Choroid plexus epithelial cell (primary cell): Measurements from ENCODE around the gene SLC30A7.
A peak's percentile ranks its signal among the peaks of the same experiment; 100 is the strongest.
"Not testable (repeated sequence)": the region's sequence is repeated elsewhere in the genome, so short reads cannot be mapped to it uniquely, and the experiment has no call there.

ENCODE experiments used
- DNase-seq: peaks from one replicate; pipeline ENCODE4 v3.0.0-alpha.2; 2010; ENCODE audit warnings: low read depth
- H3K4me3 ChIP-seq: 2 replicates; pipeline ENCODE4 v1.5.1; 2011; ENCODE audit warnings: low read depth, mild to moderate bottlenecking, control low read depth, low read length, moderate library complexity
- TF ChIP-seq, protein P1 (sequence below): conservative IDR thresholded peaks from 2 replicates; pipeline ENCODE4 v1.5.1; 2011; ENCODE audit warnings: low read depth, mild to moderate bottlenecking, control low read depth, inconsistent platforms, low read length, moderate library complexity

Gene SLC30A7

DNA sequence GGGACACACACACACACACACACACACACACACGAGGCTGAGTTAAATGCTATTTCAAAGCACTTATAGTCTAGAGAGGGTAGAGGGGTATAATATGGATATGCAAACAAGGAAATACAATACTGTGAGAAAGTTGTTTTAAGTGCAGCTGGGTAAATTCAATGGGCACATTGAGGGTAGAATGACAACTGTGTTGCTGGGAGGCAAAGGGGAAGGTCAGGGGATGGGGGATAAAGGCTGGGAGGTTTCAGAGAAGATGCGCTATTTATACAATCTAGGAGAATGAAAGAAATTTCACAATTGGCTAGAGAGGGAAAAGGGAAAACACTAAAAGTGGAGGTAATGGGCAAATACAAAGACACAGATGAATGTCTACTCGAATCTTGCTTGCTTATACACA, 20.7 kb upstream of the SLC30A7 start:
- TF ChIP-seq, protein P1, sequence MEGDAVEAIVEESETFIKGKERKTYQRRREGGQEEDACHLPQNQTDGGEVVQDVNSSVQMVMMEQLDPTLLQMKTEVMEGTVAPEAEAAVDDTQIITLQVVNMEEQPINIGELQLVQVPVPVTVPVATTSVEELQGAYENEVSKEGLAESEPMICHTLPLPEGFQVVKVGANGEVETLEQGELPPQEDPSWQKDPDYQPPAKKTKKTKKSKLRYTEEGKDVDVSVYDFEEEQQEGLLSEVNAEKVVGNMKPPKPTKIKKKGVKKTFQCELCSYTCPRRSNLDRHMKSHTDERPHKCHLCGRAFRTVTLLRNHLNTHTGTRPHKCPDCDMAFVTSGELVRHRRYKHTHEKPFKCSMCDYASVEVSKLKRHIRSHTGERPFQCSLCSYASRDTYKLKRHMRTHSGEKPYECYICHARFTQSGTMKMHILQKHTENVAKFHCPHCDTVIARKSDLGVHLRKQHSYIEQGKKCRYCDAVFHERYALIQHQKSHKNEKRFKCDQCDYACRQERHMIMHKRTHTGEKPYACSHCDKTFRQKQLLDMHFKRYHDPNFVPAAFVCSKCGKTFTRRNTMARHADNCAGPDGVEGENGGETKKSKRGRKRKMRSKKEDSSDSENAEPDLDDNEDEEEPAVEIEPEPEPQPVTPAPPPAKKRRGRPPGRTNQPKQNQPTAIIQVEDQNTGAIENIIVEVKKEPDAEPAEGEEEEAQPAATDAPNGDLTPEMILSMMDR, result no peak
- no peak overlapping the region for H3K4me3 ChIP-seq
- DNase-seq, result no peak

DNA sequence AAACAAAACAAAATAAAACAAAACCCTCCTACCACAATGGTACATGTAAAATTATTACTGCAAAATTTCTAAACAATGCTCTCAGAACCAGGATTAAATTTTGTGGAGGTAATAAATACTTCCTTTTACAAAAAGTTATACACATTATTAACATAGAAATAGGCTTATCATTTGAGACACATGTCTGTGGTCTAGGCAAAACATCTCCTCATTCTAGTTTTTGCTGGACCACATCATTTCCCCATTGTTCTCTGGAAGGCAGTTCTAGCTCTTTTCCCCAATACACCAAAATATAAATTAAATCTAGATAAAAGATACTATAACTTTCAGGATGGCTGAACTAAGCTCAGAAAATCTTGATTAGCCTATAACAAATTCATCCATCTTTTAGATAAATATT, 19.6 kb upstream of the SLC30A7 start:
- no peak overlapping the region for H3K4me3 ChIP-seq
- no peak for DNase-seq
- TF ChIP-seq, protein P1, result no peak

DNA sequence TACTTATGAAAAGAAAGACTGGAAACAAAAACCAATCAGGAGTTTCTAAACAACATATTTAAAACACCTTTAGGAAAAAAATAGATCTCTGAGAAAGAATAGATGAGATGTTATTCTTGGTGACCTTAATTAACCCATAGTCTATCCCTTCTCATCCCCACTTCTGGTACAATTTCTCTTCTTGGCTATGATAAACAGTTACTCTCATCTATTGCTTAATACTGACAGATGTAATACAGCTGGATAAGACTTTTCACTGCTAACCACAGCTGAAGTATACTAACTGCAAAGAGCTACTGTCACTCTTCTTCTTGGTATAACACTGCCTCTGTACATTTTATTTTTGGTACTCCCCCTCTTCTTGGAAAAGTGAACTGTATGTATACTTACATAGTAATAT, 16.5 kb upstream of the SLC30A7 start:
- TF ChIP-seq, protein P1, result no peak
- DNase-seq, result no peak
- H3K4me3 ChIP-seq, result no peak overlapping the region

DNA sequence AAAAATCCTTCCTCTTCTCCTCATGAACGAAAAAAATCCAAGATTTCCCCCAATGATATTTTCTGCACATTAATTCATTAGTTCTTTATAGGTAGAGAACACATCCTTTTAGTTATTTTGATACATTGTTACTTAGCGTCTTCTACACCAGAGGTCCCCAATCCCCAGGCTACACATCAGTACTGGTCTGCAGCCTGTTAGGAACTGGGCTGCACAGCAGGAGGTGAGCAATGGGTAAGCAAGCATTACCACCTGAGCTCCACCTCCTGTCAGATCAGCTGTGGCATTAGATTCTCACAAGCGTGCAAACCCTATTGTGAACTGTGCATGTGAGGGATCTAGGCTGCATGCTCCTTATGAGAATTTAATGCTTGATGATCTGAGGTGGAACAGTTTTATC, 14.2 kb upstream of the SLC30A7 start:
- no peak overlapping the region for H3K4me3 ChIP-seq
- TF ChIP-seq, protein P1, result no peak
- no peak for DNase-seq

DNA sequence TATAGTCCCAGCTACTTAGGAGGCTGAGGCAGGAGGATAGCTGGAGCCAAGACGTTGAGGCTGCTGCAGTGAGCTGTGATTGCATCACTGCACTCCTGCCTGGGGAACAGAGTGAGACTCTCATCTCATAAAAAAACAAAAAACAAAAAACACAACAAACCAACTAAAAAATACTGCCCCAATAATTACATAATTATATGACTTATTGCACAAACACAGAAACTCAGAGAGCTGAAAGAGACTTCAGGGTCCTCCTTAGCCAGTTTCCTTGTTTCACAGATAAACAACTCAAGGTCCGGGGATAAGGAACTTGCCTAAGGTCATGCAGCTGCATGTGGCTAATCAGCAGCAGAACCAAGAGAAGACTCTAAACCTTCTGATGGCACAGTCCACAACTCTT, 13.2 kb upstream of the SLC30A7 start:
- no peak overlapping the region for H3K4me3 ChIP-seq
- TF ChIP-seq, protein P1, result no peak
- peak; percentile 28 for DNase-seq

DNA sequence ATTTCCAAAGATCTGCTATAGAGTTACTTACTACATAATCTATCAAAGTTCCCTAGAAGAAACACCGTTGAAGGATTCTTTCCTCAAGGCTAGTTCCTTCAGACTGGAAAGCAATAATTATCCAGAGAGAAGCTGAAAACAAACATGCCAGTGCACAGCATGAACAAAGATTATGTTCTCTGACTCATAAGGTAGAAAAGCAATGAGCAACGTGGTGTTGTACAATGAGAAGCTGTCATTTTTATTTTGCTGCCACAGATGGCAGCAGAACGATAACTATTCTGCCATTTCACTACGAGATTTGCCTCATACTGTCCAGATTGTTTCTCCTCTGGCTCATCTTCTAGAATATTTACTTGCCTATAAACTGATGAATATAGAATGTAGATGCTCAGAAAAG, 11.9 kb upstream of the SLC30A7 start:
- TF ChIP-seq, protein P1, result peak; percentile 30
- peak; percentile 85 for DNase-seq
- no peak overlapping the region for H3K4me3 ChIP-seq

DNA sequence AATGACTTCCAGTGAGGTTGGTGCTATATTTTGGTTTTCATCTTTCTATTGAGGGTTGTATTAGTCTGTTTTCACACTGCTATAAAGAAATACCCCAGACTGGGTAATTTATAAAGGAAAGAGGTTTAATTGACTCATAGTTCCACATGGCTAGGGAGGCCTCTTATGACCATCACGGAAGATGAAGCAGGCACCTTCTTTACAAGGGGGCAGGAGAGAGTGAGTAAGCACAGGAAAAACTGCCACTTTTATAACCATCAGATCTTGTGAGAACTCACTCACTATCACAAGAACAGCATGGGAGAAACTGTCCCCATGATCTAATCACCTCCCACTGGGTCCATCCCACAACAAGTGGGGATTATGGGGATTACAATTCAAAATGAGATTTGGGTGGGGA, 6.9 kb upstream of the SLC30A7 start:
- not testable (repeated sequence) for H3K4me3 ChIP-seq, DNase-seq

DNA sequence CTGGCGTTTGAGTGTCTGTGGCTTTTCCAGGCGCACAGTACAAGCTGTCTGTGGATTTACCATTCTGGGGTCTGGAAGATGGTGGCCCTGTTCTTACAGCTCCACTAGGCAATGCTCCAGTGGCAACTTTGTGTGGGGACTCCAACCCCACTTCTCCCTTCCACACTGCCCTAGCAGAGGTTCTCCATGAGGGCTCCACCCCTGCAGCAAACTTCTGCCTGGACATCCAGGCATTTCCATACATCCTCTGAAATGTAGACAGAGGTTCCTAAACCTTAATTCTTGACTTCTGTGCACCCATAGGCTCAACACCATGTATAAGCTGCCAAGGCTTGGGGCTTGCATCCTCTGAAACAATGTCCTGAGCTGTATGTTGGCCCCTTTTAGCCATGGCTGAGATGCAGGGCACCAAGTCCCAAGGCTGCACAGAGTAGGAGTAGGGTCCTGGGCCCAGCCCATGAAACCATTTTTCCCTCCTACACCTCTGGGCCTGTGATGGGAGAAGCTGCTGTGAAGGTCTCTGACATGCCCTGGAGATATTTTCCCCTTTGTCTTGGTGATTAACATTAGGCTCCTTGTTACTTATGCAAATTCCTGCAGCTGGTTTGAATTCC, 5.9 kb upstream of the SLC30A7 start:
- H3K4me3 ChIP-seq, DNase-seq: not testable (repeated sequence)
